ENCODE measurements around the gene CDH13. TPM values are rescaled to one million over a fixed set of nuclear protein-coding genes. Genes with fewer than 3 reads are reported as not detected.

CDH13 gene
- total and polyA plus RNA-seq, 2 experiments from 2014 or later = 1.6 to 4.4 TPM

GRCh38 chr16:83258366-83258928 is 631.7 kb downstream of the CDH13 start:
- no peak overlapping the region for H3K27ac ChIP-seq (ENCODE audit: low read depth)
- no peaks in the 10 kb centered on the region for H3K9me2 ChIP-seq (ENCODE audit: insufficient read depth)
- H2AFZ ChIP-seq = no peak overlapping the region
- Mint-ChIP-seq H3K9me3 (no peaks in the 10 kb centered on the region), H3K4me3 (no peak overlapping the region), H3K27ac (no peak overlapping the region), H3K36me3 (ENCODE audit: low read depth) (no peaks in the 10 kb centered on the region), H3K27me3 (ENCODE audit: insufficient read depth, low read depth, poor library complexity) (peaks cover 7% of the 10 kb centered on the region), H3K4me1 (no peaks in the 10 kb centered on the region)
- no peak for TF ChIP-seq CTCF (conservative IDR thresholded peaks at IDR 0.05; ENCODE audit: low read depth in 2 of 2)
- no peak for TF ChIP-seq REST (IDR thresholded peaks at IDR 0.05; ENCODE audit: unreplicated experiment)
- TF ChIP-seq ZNF114 (CRISPR knock-in tag; IDR thresholded peaks at IDR 0.05) = no peak
- TF ChIP-seq NANOG (IDR thresholded peaks at IDR 0.05; ENCODE audit: borderline replicate concordance) = no peak
- TF ChIP-seq EZH2 (IDR thresholded peaks at IDR 0.05; ENCODE audit: low read depth, unreplicated experiment) = no peak
- no peak for TF ChIP-seq ETS1 (IDR thresholded peaks at IDR 0.05)
- no peak for TF ChIP-seq ZNF462 (CRISPR knock-in tag; IDR thresholded peaks at IDR 0.05)
- TF ChIP-seq STAT1 (IDR thresholded peaks at IDR 0.05; ENCODE audit: unreplicated experiment) = no peak
- TF ChIP-seq CREB1 (CRISPR knock-in tag; IDR thresholded peaks at IDR 0.05; ENCODE audit: low read depth) = no peak
- TF ChIP-seq POLR2AphosphoS5 (IDR thresholded peaks at IDR 0.05; ENCODE audit: low read depth) = no peak
- TF ChIP-seq ZNF331 (CRISPR knock-in tag; IDR thresholded peaks at IDR 0.05; ENCODE audit: low read depth) = no peak
- TF ChIP-seq JUNB (IDR thresholded peaks at IDR 0.05; ENCODE audit: unreplicated experiment) = no peak
- TF ChIP-seq EZH2phosphoT487 (IDR thresholded peaks at IDR 0.05; ENCODE audit: unreplicated experiment) = no peak
- H3K4me3 ChIP-seq = no peak overlapping the region
- H3K4me2 ChIP-seq = no peak overlapping the region
- H4K20me1 ChIP-seq (replicated peaks; ENCODE audit: insufficient read depth) = no peaks in the 10 kb centered on the region
- ATAC-seq = no peak
- H3K79me2 ChIP-seq (replicated peaks; ENCODE audit: insufficient read depth) = no peaks in the 10 kb centered on the region
- no peak for DNase-seq (ENCODE audit: low spot score)
- no peaks in the 10 kb centered on the region for H3K4me1 ChIP-seq (ENCODE audit: insufficient read depth)
- no peaks in the 10 kb centered on the region for H3K27me3 ChIP-seq (ENCODE audit: insufficient read depth)
- H3K36me3 ChIP-seq (ENCODE audit: insufficient read depth) = no peaks in the 10 kb centered on the region
- H3F3A ChIP-seq (replicated peaks; ENCODE audit: low read depth) = no peaks in the 10 kb centered on the region

Measured in GM23338 (cell line).